Dermis lymphatic vessel endothelial cell (primary cell): Measurements from ENCODE around the gene EIF3L. TPM values are rescaled to one million over a fixed set of nuclear protein-coding genes. Genes with fewer than 3 reads are reported as not detected.

Source experiments
- total RNA-seq: library from RNA; depleted of rRNA; stranded (reverse); fragments of >200 nt; gene quantifications from 2 replicates; pipeline ENCODE4 v1.2.1, GENCODE V29; 2014

Gene EIF3L
- 400 and 450 TPM in 2 replicates for total RNA-seq

DNA sequence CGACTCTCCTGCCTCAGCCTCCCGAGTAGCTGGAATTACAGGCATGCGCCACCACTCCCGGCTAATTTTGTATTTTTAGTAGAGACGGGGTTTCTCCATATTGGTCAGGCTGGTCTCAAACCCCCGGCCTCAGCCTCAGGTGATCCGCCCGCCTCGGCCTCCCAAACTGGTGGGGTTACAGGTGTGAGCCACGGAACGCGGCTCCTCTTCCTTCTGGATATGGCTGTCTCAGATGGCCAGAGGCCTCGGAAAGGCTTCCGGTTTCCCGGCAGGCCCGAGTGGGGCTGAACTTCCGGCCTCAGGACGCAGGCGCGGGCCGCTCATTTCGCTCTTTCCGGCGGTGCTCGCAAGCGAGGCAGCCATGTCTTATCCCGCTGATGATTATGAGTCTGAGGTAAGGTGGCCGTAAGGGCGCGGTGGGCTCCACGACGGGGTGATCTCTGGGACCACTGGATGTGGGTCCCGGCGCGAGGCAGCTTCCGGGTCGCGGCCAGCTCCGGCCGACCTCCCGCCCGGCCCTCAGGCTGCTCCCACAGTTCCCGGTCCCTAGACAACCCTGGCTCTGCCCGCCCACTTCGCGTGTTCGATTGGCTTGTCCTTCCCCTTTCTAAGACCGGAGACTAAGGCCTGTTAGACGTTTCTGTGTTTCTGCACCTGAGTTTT lies at the start of gene EIF3L:
EIF3L (plus strand) TSS at position 331 of the 663 bp plus-strand sequence; CDS start at position 362, 31 bp downstream.

DNA sequence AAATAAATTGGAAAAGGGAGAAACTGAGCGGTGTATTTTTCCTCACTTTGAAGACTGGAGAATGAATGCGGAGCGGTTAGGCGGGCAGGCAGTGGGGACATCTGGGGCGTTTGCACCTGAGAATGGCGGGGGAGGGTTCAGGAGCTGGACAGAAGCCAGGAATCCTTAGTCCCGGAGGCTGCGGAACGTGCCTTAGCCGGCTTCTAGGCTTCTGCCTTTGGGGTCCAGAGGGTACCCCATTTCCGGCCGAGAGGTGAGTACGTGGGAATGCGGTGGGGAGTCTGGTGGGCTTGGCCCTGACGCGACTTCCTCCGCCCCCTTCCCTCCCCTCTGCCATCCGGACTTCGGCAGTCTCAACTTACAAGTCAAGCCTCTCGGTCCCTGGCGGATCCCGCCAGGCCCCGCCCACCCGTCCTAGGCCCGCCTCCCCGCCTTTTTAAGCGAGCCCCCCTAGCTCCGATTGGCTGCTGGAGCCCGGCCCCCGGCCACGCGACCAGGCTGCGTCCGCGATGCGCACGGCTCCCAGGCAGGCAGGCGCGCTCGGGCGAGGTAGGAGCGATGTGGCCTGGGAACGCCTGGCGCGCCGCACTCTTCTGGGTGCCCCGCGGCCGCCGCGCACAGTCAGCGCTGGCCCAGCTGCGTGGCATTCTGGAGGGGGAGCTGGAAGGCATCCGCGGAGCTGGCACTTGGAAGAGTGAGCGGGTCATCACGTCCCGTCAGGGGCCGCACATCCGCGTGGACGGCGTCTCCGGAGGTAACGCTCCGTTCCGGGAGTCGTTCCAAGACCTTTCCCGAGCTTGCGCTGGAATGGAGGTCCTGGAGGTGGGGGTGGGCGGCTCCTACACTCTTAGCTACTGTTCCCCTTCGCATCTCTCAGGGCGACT lies 41.6 kb upstream of the EIF3L start, which contains the start of gene GCAT:
GCAT (plus strand) TSS at position 525 of the 884 bp plus-strand sequence; CDS start at position 559, 34 bp downstream.

GRCh38 chr22:37823134-37823985 lies 25.9 kb upstream of the EIF3L start, which contains the start of gene GALR3:
GALR3 (plus strand) TSS chr22:37823382; CDS start chr22:37823407, 25 bp downstream.

DNA sequence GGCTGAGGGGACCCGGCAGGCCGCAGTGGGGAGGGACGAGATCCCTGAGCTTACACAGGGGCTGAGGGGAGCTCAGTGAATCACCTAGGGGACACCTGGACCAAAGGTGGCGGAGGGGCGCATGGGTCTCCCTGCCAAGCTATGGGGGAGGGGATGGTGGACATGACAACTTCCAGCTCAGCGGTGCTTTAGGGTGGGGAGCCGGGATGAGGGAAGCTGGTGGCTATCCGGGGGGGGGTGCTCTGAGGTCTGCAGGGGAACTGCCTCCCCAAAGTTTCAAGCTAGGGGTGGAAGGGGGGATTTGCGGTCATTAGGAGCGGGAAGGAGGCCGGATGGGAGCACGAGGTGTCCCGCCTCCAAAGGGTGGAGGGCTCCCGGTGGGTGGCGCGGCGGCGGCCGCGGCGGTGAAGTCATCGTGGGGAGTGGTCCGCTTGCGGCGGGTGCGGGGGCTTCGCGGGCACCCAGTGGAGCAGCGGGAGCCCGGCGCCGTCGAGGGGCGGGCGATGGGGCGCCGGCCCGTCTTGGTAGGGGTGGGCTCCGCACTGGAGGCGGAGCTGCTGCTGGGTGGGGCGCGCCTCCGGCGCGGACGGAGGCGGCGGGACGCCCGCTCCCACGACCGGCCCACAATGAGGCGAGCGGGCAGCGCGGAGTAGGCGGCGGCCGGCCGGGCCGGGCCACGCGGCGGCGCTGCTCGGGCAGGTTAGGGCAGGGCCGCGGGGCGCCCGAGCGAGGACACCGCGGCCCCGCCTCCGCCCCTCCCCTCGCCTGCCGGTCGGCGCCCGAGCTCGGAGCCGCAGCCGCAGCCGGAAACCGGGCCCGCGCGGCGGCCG lies 56.5 kb downstream of the EIF3L start, which contains the start of gene MICALL1:
MICALL1 (plus strand) TSS at position 764 of the 830 bp plus-strand sequence. CDS start 126 bp downstream, outside the sequence.

Other genes starting within 250 kb of the EIF3L start
- 66.3 and 126 TPM in 2 replicates for gene GGA1, start 240.6 kb upstream of the EIF3L start, total RNA-seq
- gene SH3BP1, start 209.8 kb upstream of the EIF3L start, total RNA-seq, result 0.54 and 1.4 TPM in 2 replicates
- gene PDXP, start 190.7 kb upstream of the EIF3L start, total RNA-seq, result 4.7 and 6.1 TPM in 2 replicates
- gene LGALS1, start 173.8 kb upstream of the EIF3L start, total RNA-seq, result 2,994 and 4,027 TPM in 2 replicates
- 19.1 and 19.4 TPM in 2 replicates for gene NOL12, start 163.1 kb upstream of the EIF3L start, total RNA-seq
- gene TRIOBP, start 152.4 kb upstream of the EIF3L start, total RNA-seq, result 116 and 141 TPM in 2 replicates
- gene GCAT, start 41.5 kb upstream of the EIF3L start, total RNA-seq, result 11.9 and 13.5 TPM in 2 replicates
- 0.11 TPM in 1 of 2 replicates, not detected in the other for gene GALR3, start 26.0 kb upstream of the EIF3L start, total RNA-seq
- gene ANKRD54, start 5.1 kb upstream of the EIF3L start, total RNA-seq, result 16.5 and 16.7 TPM in 2 replicates
- 26.3 and 29.0 TPM in 2 replicates for gene MICALL1, start 56.9 kb downstream of the EIF3L start, total RNA-seq
- gene C22orf23, start 104.2 kb downstream of the EIF3L start, total RNA-seq, result 0.09 and 0.22 TPM in 2 replicates
- gene POLR2F, start 104.3 kb downstream of the EIF3L start, total RNA-seq, result 34.8 and 47.6 TPM in 2 replicates
- gene SOX10, start 135.1 kb downstream of the EIF3L start, total RNA-seq, result under 0.01 TPM in 1 of 2 replicates, not detected in the other
- gene PICK1, start 208.0 kb downstream of the EIF3L start, total RNA-seq, result 4.5 and 8.1 TPM in 2 replicates
- gene SLC16A8, start 234.8 kb downstream of the EIF3L start, total RNA-seq, result 0.09 and 0.11 TPM in 2 replicates